ENCODE measurements around the gene RNF208. TPM values are rescaled to one million over a fixed set of nuclear protein-coding genes. Genes with fewer than 3 reads are reported as not detected.

RNF208 gene
- total RNA-seq, 1 donor from 2014 or later: 31.5 TPM

- peak; percentile 97 for DNase-seq
- peaks cover 47% of the 10 kb centered on the region for H3K4me1 ChIP-seq
- intact Hi-C loops (cut with micrococcal nuclease): no loop called here
These were observed 1.3 kb upstream of the RNF208 start for GRCh38 chr9:137223078-137223970.

GRCh38 chr9:137221506-137222111, 431 bp downstream of the RNF208 start:
- TF ChIP-seq CTCF (IDR thresholded peaks at IDR 0.05; ENCODE audit: borderline replicate concordance): no peak
- Histone ChIP-seq H3K27ac (replicated peaks) (peak overlapping the region; percentile 84), H3K4me1 (peaks cover 59% of the 10 kb centered on the region), H3K36me3 (peaks cover under 1% of the 10 kb centered on the region), H3K4me3 (peak overlapping the region; percentile 68), H3K9me3 (replicated peaks) (no peaks in the 10 kb centered on the region), H3K27me3 (ENCODE audit: low read depth) (no peaks in the 10 kb centered on the region)
- intact Hi-C loops (cut with micrococcal nuclease): no loop called here
- no peak for DNase-seq

More at GRCh38 chr9:137223078-137223970, 1.3 kb upstream of the RNF208 start:
- H3K4me3 ChIP-seq: peak overlapping the region; percentile 91
- H3K9me3 ChIP-seq (replicated peaks): no peaks in the 10 kb centered on the region
- peaks cover 4% of the 10 kb centered on the region for H3K27me3 ChIP-seq (ENCODE audit: low read depth)
- H3K27ac ChIP-seq (replicated peaks): peak overlapping the region; percentile 96
- H3K36me3 ChIP-seq: no peaks in the 10 kb centered on the region
- TF ChIP-seq CTCF (IDR thresholded peaks at IDR 0.05; ENCODE audit: borderline replicate concordance): no peak

- no peak for TF ChIP-seq CTCF (IDR thresholded peaks at IDR 0.05; ENCODE audit: borderline replicate concordance)
- Histone ChIP-seq H3K36me3 (peaks cover 6% of the 10 kb centered on the region), H3K4me1 (peaks cover 60% of the 10 kb centered on the region), H3K9me3 (replicated peaks) (no peaks in the 10 kb centered on the region), H3K27ac (replicated peaks) (peak overlapping the region; percentile 84), H3K27me3 (ENCODE audit: low read depth) (no peaks in the 10 kb centered on the region), H3K4me3 (peak overlapping the region; percentile 68)
- DNase-seq: no peak
- intact Hi-C loops (cut with micrococcal nuclease): no loop called here
These were observed 940 bp downstream of the RNF208 start for GRCh38 chr9:137221095-137221505.

- peak overlapping the region; percentile 84 for H3K27ac ChIP-seq (replicated peaks)
- peaks cover 60% of the 10 kb centered on the region for H3K4me1 ChIP-seq
- H3K9me3 ChIP-seq (replicated peaks): no peaks in the 10 kb centered on the region
- peaks cover 7% of the 10 kb centered on the region for H3K36me3 ChIP-seq
- no peaks in the 10 kb centered on the region for H3K27me3 ChIP-seq (ENCODE audit: low read depth)
- H3K4me3 ChIP-seq: no peak overlapping the region
- TF ChIP-seq CTCF (IDR thresholded peaks at IDR 0.05; ENCODE audit: borderline replicate concordance): no peak
- intact Hi-C loops (cut with micrococcal nuclease): no loop called here
- DNase-seq: no peak
These were observed 1.5 kb downstream of the RNF208 start for GRCh38 chr9:137220317-137221094.

- Histone ChIP-seq H3K27me3 (ENCODE audit: low read depth) (no peaks in the 10 kb centered on the region), H3K36me3 (peaks cover 9% of the 10 kb centered on the region), H3K4me3 (no peak overlapping the region), H3K27ac (replicated peaks) (peak overlapping the region; percentile 66), H3K4me1 (peaks cover 60% of the 10 kb centered on the region), H3K9me3 (replicated peaks) (no peaks in the 10 kb centered on the region)
- no peak for TF ChIP-seq CTCF (IDR thresholded peaks at IDR 0.05; ENCODE audit: borderline replicate concordance)
- DNase-seq: no peak
- intact Hi-C loops (cut with micrococcal nuclease): no loop called here
These were observed 2.2 kb downstream of the RNF208 start for GRCh38 chr9:137219757-137220316.
